ENCODE data around the gene ERC2. TPM values are rescaled to one million over a fixed set of nuclear protein-coding genes. Genes with fewer than 3 reads are reported as not detected.

Gene ERC2
- total and polyA plus RNA-seq, 2 of the 13 experiments (the other 11 are each of a cell fraction or from before 2014, with no cell fraction given): 0.16 to 0.22 TPM

DNA sequence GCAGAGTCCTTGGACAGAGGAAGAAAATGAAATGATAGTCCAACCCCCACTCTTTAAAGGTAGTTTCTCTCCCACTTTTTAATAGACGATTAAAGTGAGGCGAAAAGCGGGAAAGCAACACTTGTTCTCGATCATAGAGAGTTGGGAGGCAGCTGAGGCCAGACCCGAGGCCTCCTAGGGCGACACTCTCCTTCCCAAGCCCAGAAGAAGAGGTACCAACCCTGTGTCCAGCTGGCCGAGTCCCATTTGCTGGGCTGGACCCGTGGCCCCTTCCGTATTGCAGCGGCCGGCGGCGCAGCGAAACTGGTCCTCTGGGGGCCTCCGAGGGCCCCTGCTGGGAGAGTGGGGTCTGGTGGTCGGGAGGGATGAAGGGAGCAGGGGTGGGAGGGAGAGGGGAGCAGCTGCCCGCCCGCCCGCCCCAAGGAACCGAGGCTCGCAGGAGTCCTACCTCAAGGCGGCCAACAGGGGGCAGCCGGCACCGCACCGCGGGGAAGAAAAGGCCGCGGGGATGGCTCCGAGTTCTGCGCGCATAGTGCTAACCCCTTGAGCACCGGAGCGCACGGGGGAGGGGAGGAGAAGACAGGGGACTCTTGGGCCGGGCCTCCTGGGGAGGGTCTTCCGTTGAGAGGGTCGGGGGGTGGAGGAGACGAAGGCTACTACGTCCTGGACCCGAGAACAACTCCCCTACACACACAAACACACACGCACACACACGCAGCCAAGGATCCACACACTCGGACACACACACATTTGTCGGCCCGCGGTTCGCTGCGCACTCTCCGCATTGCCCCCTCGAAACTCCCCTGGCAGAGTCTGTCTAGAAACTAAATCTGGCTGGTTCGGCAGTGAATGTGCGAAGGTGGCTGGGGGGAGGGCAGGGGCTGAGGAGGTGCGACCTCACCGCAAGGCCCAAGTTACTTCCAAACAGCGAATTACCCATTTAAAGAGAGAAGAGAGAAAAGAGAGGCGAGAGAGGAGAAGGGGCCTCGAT, 983.2 kb downstream of the ERC2 start (continued):
- TF ChIP-seq, protein P1, sequence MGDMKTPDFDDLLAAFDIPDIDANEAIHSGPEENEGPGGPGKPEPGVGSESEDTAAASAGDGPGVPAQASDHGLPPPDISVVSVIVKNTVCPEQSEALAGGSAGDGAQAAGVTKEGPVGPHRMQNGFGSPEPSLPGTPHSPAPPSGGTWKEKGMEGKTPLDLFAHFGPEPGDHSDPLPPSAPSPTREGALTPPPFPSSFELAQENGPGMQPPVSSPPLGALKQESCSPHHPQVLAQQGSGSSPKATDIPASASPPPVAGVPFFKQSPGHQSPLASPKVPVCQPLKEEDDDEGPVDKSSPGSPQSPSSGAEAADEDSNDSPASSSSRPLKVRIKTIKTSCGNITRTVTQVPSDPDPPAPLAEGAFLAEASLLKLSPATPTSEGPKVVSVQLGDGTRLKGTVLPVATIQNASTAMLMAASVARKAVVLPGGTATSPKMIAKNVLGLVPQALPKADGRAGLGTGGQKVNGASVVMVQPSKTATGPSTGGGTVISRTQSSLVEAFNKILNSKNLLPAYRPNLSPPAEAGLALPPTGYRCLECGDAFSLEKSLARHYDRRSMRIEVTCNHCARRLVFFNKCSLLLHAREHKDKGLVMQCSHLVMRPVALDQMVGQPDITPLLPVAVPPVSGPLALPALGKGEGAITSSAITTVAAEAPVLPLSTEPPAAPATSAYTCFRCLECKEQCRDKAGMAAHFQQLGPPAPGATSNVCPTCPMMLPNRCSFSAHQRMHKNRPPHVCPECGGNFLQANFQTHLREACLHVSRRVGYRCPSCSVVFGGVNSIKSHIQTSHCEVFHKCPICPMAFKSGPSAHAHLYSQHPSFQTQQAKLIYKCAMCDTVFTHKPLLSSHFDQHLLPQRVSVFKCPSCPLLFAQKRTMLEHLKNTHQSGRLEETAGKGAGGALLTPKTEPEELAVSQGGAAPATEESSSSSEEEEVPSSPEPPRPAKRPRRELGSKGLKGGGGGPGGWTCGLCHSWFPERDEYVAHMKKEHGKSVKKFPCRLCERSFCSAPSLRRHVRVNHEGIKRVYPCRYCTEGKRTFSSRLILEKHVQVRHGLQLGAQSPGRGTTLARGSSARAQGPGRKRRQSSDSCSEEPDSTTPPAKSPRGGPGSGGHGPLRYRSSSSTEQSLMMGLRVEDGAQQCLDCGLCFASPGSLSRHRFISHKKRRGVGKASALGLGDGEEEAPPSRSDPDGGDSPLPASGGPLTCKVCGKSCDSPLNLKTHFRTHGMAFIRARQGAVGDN (CRISPR knock-in tag; IDR thresholded peaks at IDR 0.05): peak; percentile 11; the same call in 1 of the 2 replicates
- TF ChIP-seq HNRNPLL (IDR thresholded peaks at IDR 0.05; ENCODE audit: low read depth, low read length, poor library complexity, severe bottlenecking): peak; percentile 57

DNA sequence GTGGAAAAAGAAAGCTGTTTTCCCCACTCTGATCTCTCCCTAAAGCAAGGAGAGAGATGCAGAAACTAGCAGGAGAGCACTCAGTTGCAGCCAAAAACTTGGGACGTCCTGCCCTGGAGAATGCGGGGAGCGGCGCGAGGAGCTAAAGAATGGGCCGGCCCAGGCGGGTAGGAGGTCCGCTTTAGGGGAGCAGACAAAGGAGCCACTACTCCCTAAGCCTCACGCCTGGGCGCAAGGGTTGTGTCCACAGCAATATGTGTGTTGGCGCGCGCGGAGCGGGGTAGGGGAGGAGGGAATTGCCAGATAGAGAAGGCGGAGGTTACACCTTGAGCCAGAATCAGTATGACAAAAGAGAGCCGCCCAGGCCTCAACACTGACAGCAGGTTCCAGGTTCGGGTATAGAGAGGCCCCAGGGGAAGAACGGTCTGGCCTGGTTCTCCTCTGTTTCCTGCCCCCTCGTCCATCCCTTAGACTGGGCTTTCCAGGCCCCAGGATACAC, 984.0 kb downstream of the ERC2 start:
- no TSS peak for BruUV-seq (replicated peaks)
- in situ Hi-C loops (cut with HindIII; ENCODE audit: extremely low pct_ligation_motif_present, low pct_unique_long_range_greater_than_20kb): loop anchor here (10.0 kb wide), 2 partner anchors 261 to 761 kb away; no protein-coding TSS in a partner anchor
- Histone ChIP-seq H3K9ac (ENCODE audit: insufficient read depth, low read depth, low read length) (no peak overlapping the region), H4K20me1 (ENCODE audit: insufficient read depth, low read length) (no peaks in the 10 kb centered on the region), H3K36me3 (replicated peaks in 1 of 2; ENCODE audit: control insufficient read depth in 1 of 2, insufficient read depth in 2 of 2, low read length in 2 of 2) (no peaks in the 10 kb centered on the region), H3K4me3 (replicated peaks in 1 of 3; ENCODE audit: insufficient read depth in 1 of 3, low read depth in 2 of 3, low read length in 3 of 3) (no peak overlapping the region), H3K79me2 (ENCODE audit: insufficient read depth, low read length) (no peaks in the 10 kb centered on the region), H3K4me1 (ENCODE audit: insufficient read depth, low read length) (peaks cover 5% of the 10 kb centered on the region; the same call in 1 of the 2 replicates), H3K27ac (ENCODE audit: extremely low read length, insufficient read depth, low read length) (no peak overlapping the region), H3K9me3 (ENCODE audit: low read length) (no peaks in the 10 kb centered on the region), H2AFZ (ENCODE audit: low read length) (no peak overlapping the region), H3K27me3 (ENCODE audit: control insufficient read depth in 1 of 2, insufficient read depth in 2 of 2, low read length in 2 of 2) (peaks cover 4 to 36% of the 10 kb centered on the region in 2 experiments; a peak in 4 of 5 replicates), H3K4me2 (ENCODE audit: low read depth, low read length) (no peak overlapping the region)
- DNase-seq (ENCODE audit: low spot score) (no peak), ATAC-seq (no peak), FAIRE-seq (no peak)
- intact Hi-C loops (cut with micrococcal nuclease; ENCODE audit: unreplicated experiment): no loop called here
- ChIA-PET POLR2A (no interaction called here), CTCF (ENCODE audit: low intra/inter-chr PET ratio, low total read pairs) (interaction anchor here (0.9 to 1.0 kb wide), 2 partner anchors 415 to 767 kb away, joined by 3 to 6 read pairs; no protein-coding TSS in a partner anchor)
- 71% methylated on average over 20 of the region's 20 CpGs for WGBS (ENCODE audit: low lambda C conversion rate)
- TF ChIP-seq IKZF1 (IDR thresholded peaks at IDR 0.05) (no peak), ZNF382 (CRISPR knock-in tag; IDR thresholded peaks at IDR 0.05; ENCODE audit: borderline replicate concordance) (no peak), BRD4 (CRISPR knock-in tag; IDR thresholded peaks at IDR 0.05) (no peak), CBX2 (IDR thresholded peaks at IDR 0.05; ENCODE audit: low read depth, low read length) (no peak), CBX2 (CRISPR knock-in tag; IDR thresholded peaks at IDR 0.05; ENCODE audit: low read depth) (no peak)
- TF ChIP-seq, protein P2, sequence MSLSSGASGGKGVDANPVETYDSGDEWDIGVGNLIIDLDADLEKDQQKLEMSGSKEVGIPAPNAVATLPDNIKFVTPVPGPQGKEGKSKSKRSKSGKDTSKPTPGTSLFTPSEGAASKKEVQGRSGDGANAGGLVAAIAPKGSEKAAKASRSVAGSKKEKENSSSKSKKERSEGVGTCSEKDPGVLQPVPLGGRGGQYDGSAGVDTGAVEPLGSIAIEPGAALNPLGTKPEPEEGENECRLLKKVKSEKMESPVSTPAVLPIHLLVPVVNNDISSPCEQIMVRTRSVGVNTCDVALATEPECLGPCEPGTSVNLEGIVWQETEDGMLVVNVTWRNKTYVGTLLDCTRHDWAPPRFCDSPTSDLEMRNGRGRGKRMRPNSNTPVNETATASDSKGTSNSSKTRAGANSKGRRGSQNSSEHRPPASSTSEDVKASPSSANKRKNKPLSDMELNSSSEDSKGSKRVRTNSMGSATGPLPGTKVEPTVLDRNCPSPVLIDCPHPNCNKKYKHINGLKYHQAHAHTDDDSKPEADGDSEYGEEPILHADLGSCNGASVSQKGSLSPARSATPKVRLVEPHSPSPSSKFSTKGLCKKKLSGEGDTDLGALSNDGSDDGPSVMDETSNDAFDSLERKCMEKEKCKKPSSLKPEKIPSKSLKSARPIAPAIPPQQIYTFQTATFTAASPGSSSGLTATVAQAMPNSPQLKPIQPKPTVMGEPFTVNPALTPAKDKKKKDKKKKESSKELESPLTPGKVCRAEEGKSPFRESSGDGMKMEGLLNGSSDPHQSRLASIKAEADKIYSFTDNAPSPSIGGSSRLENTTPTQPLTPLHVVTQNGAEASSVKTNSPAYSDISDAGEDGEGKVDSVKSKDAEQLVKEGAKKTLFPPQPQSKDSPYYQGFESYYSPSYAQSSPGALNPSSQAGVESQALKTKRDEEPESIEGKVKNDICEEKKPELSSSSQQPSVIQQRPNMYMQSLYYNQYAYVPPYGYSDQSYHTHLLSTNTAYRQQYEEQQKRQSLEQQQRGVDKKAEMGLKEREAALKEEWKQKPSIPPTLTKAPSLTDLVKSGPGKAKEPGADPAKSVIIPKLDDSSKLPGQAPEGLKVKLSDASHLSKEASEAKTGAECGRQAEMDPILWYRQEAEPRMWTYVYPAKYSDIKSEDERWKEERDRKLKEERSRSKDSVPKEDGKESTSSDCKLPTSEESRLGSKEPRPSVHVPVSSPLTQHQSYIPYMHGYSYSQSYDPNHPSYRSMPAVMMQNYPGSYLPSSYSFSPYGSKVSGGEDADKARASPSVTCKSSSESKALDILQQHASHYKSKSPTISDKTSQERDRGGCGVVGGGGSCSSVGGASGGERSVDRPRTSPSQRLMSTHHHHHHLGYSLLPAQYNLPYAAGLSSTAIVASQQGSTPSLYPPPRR (CRISPR knock-in tag; IDR thresholded peaks at IDR 0.05; ENCODE audit: borderline replicate concordance): no peak
- TF ChIP-seq, protein P3, sequence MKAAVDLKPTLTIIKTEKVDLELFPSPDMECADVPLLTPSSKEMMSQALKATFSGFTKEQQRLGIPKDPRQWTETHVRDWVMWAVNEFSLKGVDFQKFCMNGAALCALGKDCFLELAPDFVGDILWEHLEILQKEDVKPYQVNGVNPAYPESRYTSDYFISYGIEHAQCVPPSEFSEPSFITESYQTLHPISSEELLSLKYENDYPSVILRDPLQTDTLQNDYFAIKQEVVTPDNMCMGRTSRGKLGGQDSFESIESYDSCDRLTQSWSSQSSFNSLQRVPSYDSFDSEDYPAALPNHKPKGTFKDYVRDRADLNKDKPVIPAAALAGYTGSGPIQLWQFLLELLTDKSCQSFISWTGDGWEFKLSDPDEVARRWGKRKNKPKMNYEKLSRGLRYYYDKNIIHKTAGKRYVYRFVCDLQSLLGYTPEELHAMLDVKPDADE (CRISPR knock-in tag; IDR thresholded peaks at IDR 0.05): no peak
